ENCODE measurements around the gene TMEM208.

DNA sequence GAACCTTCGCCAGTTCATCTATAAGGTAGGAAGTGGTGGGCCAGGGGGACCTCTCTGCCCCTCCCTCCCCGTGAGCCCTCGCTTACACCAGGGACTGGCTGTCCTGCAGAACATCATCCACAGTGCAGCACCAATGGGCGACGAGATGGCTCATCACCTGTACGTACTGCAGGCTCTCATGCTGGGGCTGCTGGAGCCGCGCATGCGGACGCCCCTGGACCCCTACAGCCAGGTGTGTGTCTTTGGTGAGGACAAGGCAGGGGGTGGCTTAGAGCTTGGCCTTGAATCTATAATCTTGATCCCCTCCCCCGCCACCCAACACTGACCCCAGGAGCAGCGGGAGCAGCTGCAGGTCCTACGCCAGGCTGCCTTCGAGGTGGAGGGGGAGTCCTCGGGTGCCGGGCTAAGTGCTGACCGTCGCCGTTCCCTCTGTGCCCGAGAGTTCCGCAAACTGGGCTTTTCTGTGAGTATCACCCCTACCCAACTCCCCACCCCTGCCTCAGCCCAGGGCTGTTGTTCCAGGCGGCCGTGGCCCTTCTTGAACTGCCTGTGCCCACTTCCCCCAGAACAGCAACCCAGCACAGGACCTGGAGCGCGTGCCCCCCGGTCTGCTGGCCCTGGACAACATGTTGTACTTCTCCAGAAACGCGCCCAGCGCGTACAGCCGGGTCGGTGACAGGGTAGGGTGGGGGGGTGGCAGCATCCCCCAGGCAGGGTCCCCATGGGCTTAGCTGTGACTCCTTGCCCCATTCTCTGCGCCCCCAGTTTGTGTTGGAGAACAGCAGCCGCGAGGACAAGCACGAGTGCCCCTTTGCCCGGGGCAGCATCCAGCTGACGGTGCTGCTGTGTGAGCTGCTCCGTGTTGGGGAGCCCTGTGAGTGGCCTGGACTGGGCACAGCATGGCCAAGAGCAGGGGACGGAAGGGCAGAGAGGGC is 25.3 kb upstream of the TMEM208 start:
- TF ChIP-seq POLR2A (IDR thresholded peaks at IDR 0.05) (no peak), CTCF (IDR thresholded peaks at IDR 0.05) (no peak)

All from Peyer's patch (tissue), 4 donors.